Left lung (tissue), 10 donors: Measurements from ENCODE around the gene ZNF512. TPM values are rescaled to one million over a fixed set of nuclear protein-coding genes. Genes with fewer than 3 reads are reported as not detected.
"Not testable (repeated sequence)": the region's sequence is repeated elsewhere in the genome, so short reads cannot be mapped to it uniquely, and the experiment has no call there.

ENCODE experiments used
- ATAC-seq: fragments of 200-7000 bp; cut with Tn5 transposase; one replicate; pipeline ENCODE4 v1.9.1; 2020; ENCODE audit warnings: moderate library complexity
- DNase-seq, 4 donors: peaks; one replicate each; pipeline ENCODE4 v3.0.0-alpha.2; 2013 to 2020
- H3K27ac ChIP-seq, 2 donors: fragments of 200-600 bp; sonication (generic) in 1 of 2; one replicate each; pipeline versions ENCODE4 v1.5.0 to v1.8.0; 2020 to 2021
- H3K27me3 ChIP-seq, 2 donors: fragments of 200-600 bp; sonication (generic) in 1 of 2; one replicate each; pipeline versions ENCODE4 v1.5.0 to v1.8.0; 2020 to 2021
- H3K36me3 ChIP-seq, 2 donors: fragments of 200-600 bp; sonication (generic) in 1 of 2; one replicate each; pipeline versions ENCODE4 v1.5.0 to v1.8.0; 2020 to 2021
- H3K4me1 ChIP-seq, 2 donors: fragments of 200-600 bp; one replicate each; pipeline ENCODE4 v1.8.0; 2021
- H3K4me3 ChIP-seq, 2 donors: fragments of 200-600 bp; sonication (generic) in 1 of 2; one replicate each; pipeline versions ENCODE4 v1.5.0 to v1.8.0; 2020 to 2021; ENCODE audit warnings: mild to moderate bottlenecking in 1 of 2
- H3K9me3 ChIP-seq, 2 donors: fragments of 200-600 bp; sonication (generic) in 1 of 2; one replicate each; pipeline versions ENCODE4 v1.5.0 to v1.8.0; 2020 to 2021
- intact Hi-C, 2 donors: fragments of 100-400 bp; cut with DNase I; formaldehyde crosslinking; loops; one replicate each; pipeline versions ENCODE4 v1.11.2 to v1.14.2; 2022
- polyA plus RNA-seq, 6 donors: library from polyadenylated mRNA; unstranded; fragments of 120-200 nt; gene quantifications; one replicate each; pipeline ENCODE4 v1.2.1, GENCODE V29; 2013; ENCODE audit not compliant: insufficient read length in 6 of 6
- total RNA-seq, 2 donors: library from RNA; stranded (reverse); fragmentation: NEBNext Ultra II Directional; extraction: Animal tissue kit (Norgen Biotek cat#: 25700); gene quantifications; one replicate each; pipeline ENCODE4 v1.2.1, GENCODE V29; 2021
- TF ChIP-seq, protein P1 (sequence below), 2 donors: fragments of 200-600 bp; sonication (generic) in 1 of 2; IDR thresholded peaks; one replicate each; pipeline versions ENCODE4 v1.5.0 to v1.8.0; 2021; ENCODE audit warnings: antibody characterized with exemption in 2 of 2
- donor health status: DM: no; HTN: yes; CAD: no.
- donor health status: DM: no; HTN: no; CAD: no.

Gene ZNF512
- total and polyA plus RNA-seq, 8 donors, result 29.3 to 93.5 (median 80.3) TPM

- Histone ChIP-seq H3K4me1 (peaks cover 17 to 34% of the 10 kb centered on the region in 2 donors), H3K36me3 (peaks cover 0 to 7% of the 10 kb centered on the region in 2 donors), H3K9me3 (peaks cover 0 to 26% of the 10 kb centered on the region in 2 donors), H3K27ac (no peak overlapping the region), H3K4me3 (no peak overlapping the region), H3K27me3 (no peaks in the 10 kb centered on the region)
- TF ChIP-seq, protein P1, sequence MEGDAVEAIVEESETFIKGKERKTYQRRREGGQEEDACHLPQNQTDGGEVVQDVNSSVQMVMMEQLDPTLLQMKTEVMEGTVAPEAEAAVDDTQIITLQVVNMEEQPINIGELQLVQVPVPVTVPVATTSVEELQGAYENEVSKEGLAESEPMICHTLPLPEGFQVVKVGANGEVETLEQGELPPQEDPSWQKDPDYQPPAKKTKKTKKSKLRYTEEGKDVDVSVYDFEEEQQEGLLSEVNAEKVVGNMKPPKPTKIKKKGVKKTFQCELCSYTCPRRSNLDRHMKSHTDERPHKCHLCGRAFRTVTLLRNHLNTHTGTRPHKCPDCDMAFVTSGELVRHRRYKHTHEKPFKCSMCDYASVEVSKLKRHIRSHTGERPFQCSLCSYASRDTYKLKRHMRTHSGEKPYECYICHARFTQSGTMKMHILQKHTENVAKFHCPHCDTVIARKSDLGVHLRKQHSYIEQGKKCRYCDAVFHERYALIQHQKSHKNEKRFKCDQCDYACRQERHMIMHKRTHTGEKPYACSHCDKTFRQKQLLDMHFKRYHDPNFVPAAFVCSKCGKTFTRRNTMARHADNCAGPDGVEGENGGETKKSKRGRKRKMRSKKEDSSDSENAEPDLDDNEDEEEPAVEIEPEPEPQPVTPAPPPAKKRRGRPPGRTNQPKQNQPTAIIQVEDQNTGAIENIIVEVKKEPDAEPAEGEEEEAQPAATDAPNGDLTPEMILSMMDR (IDR thresholded peaks at IDR 0.05), result no peak
- ATAC-seq, result no peak
- intact Hi-C loops, result no loop called here
- DNase-seq, result no peak
These were observed 5.5 kb downstream of the ZNF512 start for GRCh38 chr2:27588308-27588707.

DNA sequence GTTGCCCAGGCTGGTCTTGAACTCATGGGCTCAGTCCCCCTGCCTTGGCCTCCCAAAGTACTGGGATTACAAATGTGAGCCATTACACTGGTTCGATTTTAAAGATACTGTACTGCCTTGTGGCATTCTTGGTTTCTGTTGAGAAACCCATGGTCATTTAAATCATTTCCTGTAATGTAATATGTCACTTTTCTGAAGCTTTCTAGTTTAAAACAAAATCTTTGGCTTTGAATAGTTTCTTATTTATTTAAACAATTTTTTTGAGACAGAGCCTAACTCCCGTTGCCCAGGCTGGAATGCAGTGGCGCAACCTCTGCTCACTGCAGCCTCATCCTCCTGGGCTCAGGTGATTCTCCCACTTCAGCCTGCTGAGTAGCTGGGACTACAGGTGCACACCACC, 8.9 kb downstream of the ZNF512 start:
- intact Hi-C loops, result no loop called here
- ATAC-seq, result no peak
- DNase-seq, result no peak
- Histone ChIP-seq H3K4me1 (peaks cover 0 to 2% of the 10 kb centered on the region in 2 donors), H3K27me3 (no peaks in the 10 kb centered on the region), H3K4me3 (no peak overlapping the region), H3K36me3 (peaks cover 0 to 16% of the 10 kb centered on the region in 2 donors), H3K27ac (no peak overlapping the region), H3K9me3 (peaks cover 0 to 42% of the 10 kb centered on the region in 2 donors)
- TF ChIP-seq, protein P1 (IDR thresholded peaks at IDR 0.05), result no peak

GRCh38 chr2:27593240-27593639, 10.4 kb downstream of the ZNF512 start:
- Histone ChIP-seq H3K4me3 (no peak overlapping the region), H3K4me1 (peaks cover 0 to 3% of the 10 kb centered on the region in 2 donors), H3K9me3 (peaks cover 0 to 42% of the 10 kb centered on the region in 2 donors), H3K27me3 (no peaks in the 10 kb centered on the region), H3K27ac (no peak overlapping the region), H3K36me3 (peaks cover 0 to 16% of the 10 kb centered on the region in 2 donors)
- DNase-seq, result no peak
- TF ChIP-seq, protein P1 (IDR thresholded peaks at IDR 0.05), result no peak
- intact Hi-C loops, result no loop called here
- no peak for ATAC-seq

- intact Hi-C loops, H3K27me3 ChIP-seq, H3K4me3 ChIP-seq, H3K27ac ChIP-seq, ATAC-seq: not testable (repeated sequence)
- Histone ChIP-seq H3K9me3 (peaks cover 0 to 38% of the 10 kb centered on the region in 2 donors), H3K36me3 (peaks cover 0 to 24% of the 10 kb centered on the region in 2 donors), H3K4me1 (peaks cover 0 to 11% of the 10 kb centered on the region in 2 donors)
- peak in 1 of 4 donors; percentile 67 for DNase-seq
These were observed 11.3 kb downstream of the ZNF512 start for GRCh38 chr2:27594020-27594703.

- DNase-seq, ATAC-seq, H3K27me3 ChIP-seq, intact Hi-C loops, H3K27ac ChIP-seq, H3K4me3 ChIP-seq: not testable (repeated sequence)
- peaks cover 0 to 27% of the 10 kb centered on the region in 2 donors for H3K9me3 ChIP-seq
- peaks cover 5 to 36% of the 10 kb centered on the region in 2 donors for H3K36me3 ChIP-seq
- H3K4me1 ChIP-seq, result peaks cover 0 to 11% of the 10 kb centered on the region in 2 donors
These were observed 12.6 kb downstream of the ZNF512 start for GRCh38 chr2:27595412-27595811.

DNA sequence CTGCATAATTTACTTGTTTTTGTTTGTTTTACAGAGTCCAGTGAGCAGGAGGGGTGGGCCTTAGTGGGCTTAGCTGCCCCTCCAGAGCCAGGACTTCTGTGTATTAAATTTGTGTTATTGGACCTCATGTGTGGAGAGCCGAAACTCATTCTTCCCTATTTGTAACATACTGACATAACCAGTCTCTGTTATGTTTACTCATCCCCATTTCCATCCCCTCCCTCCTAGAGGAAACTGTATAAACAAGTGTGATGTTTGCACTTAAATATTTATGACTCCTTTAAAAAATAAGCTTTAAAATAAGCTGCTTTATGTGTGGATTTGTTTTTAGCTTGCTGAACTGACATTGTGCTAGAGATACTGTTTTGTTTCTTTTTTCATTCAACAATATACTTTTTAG, 13.8 kb downstream of the ZNF512 start:
- TF ChIP-seq, protein P1 (IDR thresholded peaks at IDR 0.05), result no peak
- DNase-seq, result no peak
- Histone ChIP-seq H3K27ac (no peak overlapping the region), H3K27me3 (no peaks in the 10 kb centered on the region), H3K9me3 (peaks cover 0 to 17% of the 10 kb centered on the region in 2 donors), H3K4me1 (peaks cover 0 to 11% of the 10 kb centered on the region in 2 donors), H3K4me3 (no peak overlapping the region), H3K36me3 (peaks cover 5 to 41% of the 10 kb centered on the region in 2 donors)
- ATAC-seq, result no peak
- intact Hi-C loops, result no loop called here
